Gastrocnemius medialis (tissue), 4 donors: Measurements from ENCODE around the gene CYP27A1.

Experiments used
- POLR2A ChIP-seq, 2 donors: fragments of 450-650 bp; IDR thresholded peaks; one replicate each; pipeline ENCODE4 v1.6.1; 2017; ENCODE audit warnings: antibody characterized with exemption in 2 of 2, mild to moderate bottlenecking in 2 of 2, moderate library complexity in 2 of 2
- TF ChIP-seq, protein P1 (sequence below), 5 experiments: fragments of 450-650 bp in 3 of 5; fragments of 200-600 bp in 2 of 5; sonication (generic) in 2 of 5; IDR thresholded peaks in 4 of 5; conservative IDR thresholded peaks in 1 of 5; 1 replicate in 4 of 5; 2 replicates in 1 of 5; pipeline ENCODE4 v1.5.1; 2016 to 2019; ENCODE audit warnings: antibody characterized with exemption in 5 of 5, mild to moderate bottlenecking in 3 of 5, moderate library complexity in 3 of 5

- TF ChIP-seq, protein P1, sequence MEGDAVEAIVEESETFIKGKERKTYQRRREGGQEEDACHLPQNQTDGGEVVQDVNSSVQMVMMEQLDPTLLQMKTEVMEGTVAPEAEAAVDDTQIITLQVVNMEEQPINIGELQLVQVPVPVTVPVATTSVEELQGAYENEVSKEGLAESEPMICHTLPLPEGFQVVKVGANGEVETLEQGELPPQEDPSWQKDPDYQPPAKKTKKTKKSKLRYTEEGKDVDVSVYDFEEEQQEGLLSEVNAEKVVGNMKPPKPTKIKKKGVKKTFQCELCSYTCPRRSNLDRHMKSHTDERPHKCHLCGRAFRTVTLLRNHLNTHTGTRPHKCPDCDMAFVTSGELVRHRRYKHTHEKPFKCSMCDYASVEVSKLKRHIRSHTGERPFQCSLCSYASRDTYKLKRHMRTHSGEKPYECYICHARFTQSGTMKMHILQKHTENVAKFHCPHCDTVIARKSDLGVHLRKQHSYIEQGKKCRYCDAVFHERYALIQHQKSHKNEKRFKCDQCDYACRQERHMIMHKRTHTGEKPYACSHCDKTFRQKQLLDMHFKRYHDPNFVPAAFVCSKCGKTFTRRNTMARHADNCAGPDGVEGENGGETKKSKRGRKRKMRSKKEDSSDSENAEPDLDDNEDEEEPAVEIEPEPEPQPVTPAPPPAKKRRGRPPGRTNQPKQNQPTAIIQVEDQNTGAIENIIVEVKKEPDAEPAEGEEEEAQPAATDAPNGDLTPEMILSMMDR (IDR thresholded peaks at IDR 0.05 in 4 of 5, conservative IDR thresholded peaks at IDR 0.05 in 1 of 5), result no peak
- TF ChIP-seq POLR2A (IDR thresholded peaks at IDR 0.05), result no peak
Measured at GRCh38 chr2:218780851-218781690, 876 bp upstream of the CYP27A1 start.
